AG04450 (cell line): ENCODE measurements around the gene HDGFL3. TPM values are rescaled to one million over a fixed set of nuclear protein-coding genes. Genes with fewer than 3 reads are reported as not detected.
A peak's percentile ranks its signal among the peaks of the same experiment; 100 is the strongest.

Experiments
- CTCF ChIA-PET: fragments of 300-600, 350-600 bp; formaldehyde crosslinking; extraction: SDS; loops from one replicate; lab custom pipeline; 2022; ENCODE audit warnings: antibody characterized with exemption, inconsistent platforms; lab: Charles Lee
- POLR2A ChIA-PET: fragments of 350-600 bp; formaldehyde crosslinking; extraction: SDS; loops from one replicate; lab custom pipeline; 2021; ENCODE audit warnings: antibody characterized with exemption, inconsistent platforms; lab: Yijun Ruan, JAX
- DNase-seq: peaks from one replicate; pipeline ENCODE4 v3.0.0-alpha.2; 2011; ENCODE audit warnings: low read depth, low spot score
- H3K27ac ChIP-seq: one replicate; pipeline ENCODE4 v1.5.1; 2012; ENCODE audit warnings: low read depth, low read length, control low read depth
- H3K27me3 ChIP-seq: one replicate; pipeline ENCODE4 v1.6.0; 2012; ENCODE audit warnings: low read length; ENCODE audit not compliant: control insufficient read depth, insufficient read depth
- H3K4me3 ChIP-seq: 2 replicates; pipeline ENCODE4 v1.5.1; 2011; ENCODE audit warnings: mild to moderate bottlenecking, low read depth, low read length, control low read depth
- H3K9me3 ChIP-seq: 2 replicates; pipeline ENCODE4 v1.5.1; 2012; ENCODE audit warnings: low read length; ENCODE audit not compliant: control insufficient read depth, insufficient read depth
- CTCF ChIP-seq: IDR thresholded peaks from 2 replicates; pipeline ENCODE4 v1.5.1; 2011; ENCODE audit warnings: low read depth, low read length, control low read depth, inconsistent platforms
- polyA plus RNA-seq: library from polyadenylated mRNA; depleted of rRNA; stranded (reverse); fragments of >200 nt; gene quantifications from 2 replicates; pipeline ENCODE4 v1.2.3, GENCODE V29; 2011

The HDGFL3 gene
- polyA plus RNA-seq, 1 experiment, result 71.6 TPM

GRCh38 chr15:83215306-83215705, 7.7 kb upstream of the HDGFL3 start:
- POLR2A ChIA-PET, result no interaction called here
- CTCF ChIA-PET, result no interaction called here
- H3K27ac ChIP-seq, result no peak overlapping the region
- H3K9me3 ChIP-seq, result no peaks in the 10 kb centered on the region
- no peak overlapping the region for H3K4me3 ChIP-seq
- H3K27me3 ChIP-seq, result no peaks in the 10 kb centered on the region
- no peak for DNase-seq
- no peak for TF ChIP-seq CTCF

GRCh38 chr15:83210619-83211018, 3.0 kb upstream of the HDGFL3 start:
- Histone ChIP-seq H3K4me3 (no peak overlapping the region), H3K9me3 (no peaks in the 10 kb centered on the region), H3K27ac (no peak overlapping the region), H3K27me3 (no peaks in the 10 kb centered on the region)
- no peak for TF ChIP-seq CTCF
- POLR2A ChIA-PET, result no interaction called here
- CTCF ChIA-PET, result interaction anchor here (1.4 kb wide), 1 partner anchor 38 kb away, joined by 4 read pairs; no protein-coding TSS in a partner anchor
- no peak for DNase-seq

GRCh38 chr15:83209333-83209732, 1.7 kb upstream of the HDGFL3 start:
- POLR2A ChIA-PET, result no interaction called here
- no peak for DNase-seq
- CTCF ChIA-PET, result no interaction called here
- Histone ChIP-seq H3K27me3 (no peaks in the 10 kb centered on the region), H3K27ac (no peak overlapping the region), H3K4me3 (no peak overlapping the region), H3K9me3 (no peaks in the 10 kb centered on the region)
- TF ChIP-seq CTCF, result no peak

GRCh38 chr15:83208367-83208661, 691 bp upstream of the HDGFL3 start:
- CTCF ChIA-PET, result interaction anchor here (0.7 to 1.1 kb wide), 2 partner anchors 198 to 215 kb away, joined by 5 to 6 read pairs; no protein-coding TSS in a partner anchor
- DNase-seq, result no peak
- POLR2A ChIA-PET, result interaction anchor here (1.2 kb wide), 1 partner anchor 141 kb away, joined by 6 read pairs; the partner anchor contains the start of gene BTBD1

More at GRCh38 chr15:83208367-83208661, 691 bp upstream of the HDGFL3 start:
- no peak for TF ChIP-seq CTCF
- Histone ChIP-seq H3K4me3 (peak overlapping the region; percentile 80), H3K27me3 (no peaks in the 10 kb centered on the region), H3K9me3 (no peaks in the 10 kb centered on the region), H3K27ac (no peak overlapping the region)
